DOHH2 (cell line): ENCODE results near the gene IGFBP2.

Source experiments
- H3F3A ChIP-seq: fragments of 200-600 bp; sonication (generic), shearing (Covaris generic); 2 replicates; pipeline ENCODE4 v1.6.0; 2016; ENCODE audit warnings: antibody characterized with exemption, mild to moderate bottlenecking; ENCODE audit not compliant: control insufficient read depth, insufficient read depth
- H3K27ac ChIP-seq: fragments of 200-600 bp; sonication (generic); 2 replicates; pipeline ENCODE4 v1.5.1; 2014; ENCODE audit warnings: low read depth, mild to moderate bottlenecking, low read length, moderate library complexity
- H3K27me3 ChIP-seq: fragments of 200-600 bp; sonication (generic); 2 replicates; pipeline ENCODE4 v1.6.1; 2014; ENCODE audit warnings: mild to moderate bottlenecking, low read length, mixed read lengths; ENCODE audit not compliant: control insufficient read depth
- H3K36me3 ChIP-seq: fragments of 200-600 bp; sonication (generic); 2 replicates; pipeline ENCODE4 v1.6.1; 2014; ENCODE audit warnings: mild to moderate bottlenecking, low read length, moderate library complexity, mixed read lengths; ENCODE audit not compliant: control insufficient read depth
- H3K4me1 ChIP-seq: fragments of 200-600 bp; sonication (generic); 2 replicates; pipeline ENCODE4 v1.6.1; 2014; ENCODE audit warnings: mild to moderate bottlenecking, low read length, mixed read lengths; ENCODE audit not compliant: control insufficient read depth
- H3K4me2 ChIP-seq: fragments of 200-600 bp; sonication (generic); 2 replicates; pipeline ENCODE4 v1.6.0; 2014; ENCODE audit warnings: mild to moderate bottlenecking, low read length, moderate library complexity
- H3K4me3 ChIP-seq: fragments of 200-600 bp; sonication (generic); 2 replicates; pipeline ENCODE4 v1.5.1; 2014; ENCODE audit warnings: mild to moderate bottlenecking, low read length, mixed read lengths
- H3K79me2 ChIP-seq: fragments of 200-600 bp; sonication (generic); 2 replicates; pipeline ENCODE4 v1.6.1; 2014; ENCODE audit warnings: mild to moderate bottlenecking, low read length, mixed read lengths; ENCODE audit not compliant: control insufficient read depth
- H3K9me2 ChIP-seq: fragments of 200-600 bp; sonication (generic); replicated peaks from 2 replicates; pipeline ENCODE4 v1.6.1; 2014; ENCODE audit warnings: mild to moderate bottlenecking, low read length, mixed read lengths; ENCODE audit not compliant: control insufficient read depth
- H3K9me3 ChIP-seq: fragments of 200-600 bp; sonication (generic); 2 replicates; pipeline ENCODE4 v1.6.1; 2014; ENCODE audit warnings: antibody characterized with exemption, low read length, mixed read lengths; ENCODE audit not compliant: control insufficient read depth, insufficient read depth
- H4K20me1 ChIP-seq: fragments of 200-600 bp; sonication (generic); 2 replicates; pipeline ENCODE4 v1.6.0; 2014; ENCODE audit warnings: low read depth, mild to moderate bottlenecking, antibody characterized with exemption, low read length, moderate library complexity; ENCODE audit not compliant: control insufficient read depth, insufficient read depth
- CTCF ChIP-seq: fragments of 200-600 bp; sonication (generic); IDR thresholded peaks from one replicate; pipeline ENCODE4 v1.5.1; 2014; ENCODE audit warnings: antibody characterized with exemption, mild to moderate bottlenecking, low read depth, low read length; ENCODE audit not compliant: poor library complexity, severe bottlenecking
- EZH2phosphoT487 ChIP-seq: fragments of 200-600 bp; sonication (generic); IDR thresholded peaks from 2 replicates; pipeline ENCODE4 v1.6.1; 2017; ENCODE audit warnings: borderline replicate concordance, mild to moderate bottlenecking, antibody characterized with exemption, low read length, moderate library complexity, mixed read lengths

IGFBP2 gene

GRCh38 chr2:216672466-216672865 is 39.2 kb downstream of the IGFBP2 start:
- peaks cover 13% of the 10 kb centered on the region for H3K27me3 ChIP-seq
- H3K9me2 ChIP-seq = no peaks in the 10 kb centered on the region
- H3K4me2 ChIP-seq = no peak overlapping the region
- no peaks in the 10 kb centered on the region for H3K36me3 ChIP-seq
- no peaks in the 10 kb centered on the region for H3K4me1 ChIP-seq
- H3K4me3 ChIP-seq = no peak overlapping the region
- no peaks in the 10 kb centered on the region for H3F3A ChIP-seq
- TF ChIP-seq EZH2phosphoT487 = no peak
- TF ChIP-seq CTCF = no peak
- H3K79me2 ChIP-seq = no peaks in the 10 kb centered on the region
- no peaks in the 10 kb centered on the region for H4K20me1 ChIP-seq
- H3K27ac ChIP-seq = no peak overlapping the region
- H3K9me3 ChIP-seq = no peaks in the 10 kb centered on the region

- H3K4me2 ChIP-seq = no peak overlapping the region
- no peaks in the 10 kb centered on the region for H3K4me1 ChIP-seq
- H3K9me2 ChIP-seq = no peaks in the 10 kb centered on the region
- no peaks in the 10 kb centered on the region for H4K20me1 ChIP-seq
- H3K79me2 ChIP-seq = no peaks in the 10 kb centered on the region
- no peaks in the 10 kb centered on the region for H3K36me3 ChIP-seq
- TF ChIP-seq CTCF (no peak), EZH2phosphoT487 (no peak)
- no peaks in the 10 kb centered on the region for H3F3A ChIP-seq
- H3K27ac ChIP-seq = no peak overlapping the region
- peaks cover 13% of the 10 kb centered on the region for H3K27me3 ChIP-seq
- no peaks in the 10 kb centered on the region for H3K9me3 ChIP-seq
- H3K4me3 ChIP-seq = no peak overlapping the region
Measured at GRCh38 chr2:216673021-216673420, 39.8 kb downstream of the IGFBP2 start.

- no peak overlapping the region for H3K4me2 ChIP-seq
- no peaks in the 10 kb centered on the region for H3K79me2 ChIP-seq
- no peaks in the 10 kb centered on the region for H3F3A ChIP-seq
- no peak overlapping the region for H3K4me3 ChIP-seq
- H3K27me3 ChIP-seq = peaks cover 13% of the 10 kb centered on the region
- H4K20me1 ChIP-seq = no peaks in the 10 kb centered on the region
- H3K9me3 ChIP-seq = no peaks in the 10 kb centered on the region
- TF ChIP-seq CTCF (no peak), EZH2phosphoT487 (no peak)
- H3K4me1 ChIP-seq = no peaks in the 10 kb centered on the region
- H3K36me3 ChIP-seq = no peaks in the 10 kb centered on the region
- H3K9me2 ChIP-seq = no peaks in the 10 kb centered on the region
- H3K27ac ChIP-seq = no peak overlapping the region
Measured at GRCh38 chr2:216673609-216674008, 40.4 kb downstream of the IGFBP2 start.

- Histone ChIP-seq H3K36me3 (no peaks in the 10 kb centered on the region), H3K27ac (no peak overlapping the region), H3K27me3 (peaks cover 13% of the 10 kb centered on the region), H3K4me3 (no peak overlapping the region), H4K20me1 (no peaks in the 10 kb centered on the region), H3F3A (no peaks in the 10 kb centered on the region), H3K79me2 (no peaks in the 10 kb centered on the region), H3K9me2 (no peaks in the 10 kb centered on the region), H3K4me2 (no peak overlapping the region), H3K9me3 (no peaks in the 10 kb centered on the region), H3K4me1 (no peaks in the 10 kb centered on the region)
- no peak for TF ChIP-seq EZH2phosphoT487
- TF ChIP-seq CTCF = no peak
Measured at GRCh38 chr2:216674376-216674775, 41.2 kb downstream of the IGFBP2 start.
